ENCODE data around the gene SLC38A2.

Gene SLC38A2

DNA sequence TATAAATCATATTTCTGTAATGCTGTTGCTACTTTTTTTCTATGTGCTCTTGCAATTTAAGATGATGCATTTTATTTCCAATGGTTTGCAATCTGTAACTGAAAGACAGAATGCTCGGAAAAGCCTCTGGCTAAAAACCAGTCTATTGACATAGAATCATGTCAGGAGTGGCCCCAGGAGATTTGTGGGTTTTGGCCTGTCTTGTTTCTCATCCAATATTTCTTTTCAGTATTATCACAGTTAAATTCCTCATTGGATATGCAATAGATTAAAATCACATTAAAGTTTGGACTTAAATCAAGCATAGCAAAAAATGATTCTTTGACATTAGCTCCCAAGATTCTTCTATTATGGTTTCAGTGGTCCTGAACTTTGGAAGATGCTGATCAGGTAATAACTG is 19.1 kb upstream of the SLC38A2 start:
- Histone ChIP-seq H3K4me1 (ENCODE audit: control insufficient read depth, insufficient read depth, low read length) (peaks cover 52% of the 10 kb centered on the region), H3K27ac (ENCODE audit: low read depth, low read length) (no peak overlapping the region), H3K27me3 (ENCODE audit: control insufficient read depth, insufficient read depth, low read length) (no peaks in the 10 kb centered on the region), H3K4me3 (ENCODE audit: low read depth, low read length) (no peak overlapping the region), H3K36me3 (ENCODE audit: control insufficient read depth, insufficient read depth, low read length) (peaks cover 5% of the 10 kb centered on the region; the same call in 1 of the 2 replicates), H3K9me3 (ENCODE audit: control insufficient read depth, insufficient read depth, low read depth, low read length) (peaks cover 2% of the 10 kb centered on the region; the same call in 1 of the 2 replicates), H3K9ac (ENCODE audit: low read length) (no peak overlapping the region)

DNA sequence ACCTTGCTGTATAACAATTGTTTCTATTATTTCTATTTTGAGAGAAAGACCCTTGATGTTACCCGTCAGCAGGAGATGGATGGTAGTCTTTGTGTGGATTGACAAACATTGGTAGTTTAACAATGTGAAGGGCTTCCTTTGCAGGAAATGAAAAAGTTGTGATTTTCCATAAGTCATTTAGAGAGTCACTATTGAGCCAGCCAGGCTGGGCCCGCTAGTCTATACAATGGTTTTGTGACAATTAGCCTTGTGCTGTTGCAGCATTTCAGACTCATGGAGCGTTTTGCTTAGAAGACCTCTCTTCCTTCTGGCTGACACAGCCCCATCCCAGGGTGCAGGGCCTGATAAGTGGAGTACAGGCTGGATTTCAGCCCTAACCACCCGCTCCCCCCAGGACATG is 18.3 kb upstream of the SLC38A2 start:
- Histone ChIP-seq H3K27me3 (ENCODE audit: control insufficient read depth, insufficient read depth, low read length) (no peaks in the 10 kb centered on the region), H3K9me3 (ENCODE audit: control insufficient read depth, insufficient read depth, low read depth, low read length) (no peaks in the 10 kb centered on the region), H3K27ac (ENCODE audit: low read depth, low read length) (peak overlapping the region; percentile 17; the same call in 1 of the 2 replicates), H3K4me3 (ENCODE audit: low read depth, low read length) (no peak overlapping the region), H3K36me3 (ENCODE audit: control insufficient read depth, insufficient read depth, low read length) (peaks cover 5% of the 10 kb centered on the region; the same call in 1 of the 2 replicates), H3K4me1 (ENCODE audit: control insufficient read depth, insufficient read depth, low read length) (peaks cover 59% of the 10 kb centered on the region), H3K9ac (ENCODE audit: low read length) (no peak overlapping the region)

- Histone ChIP-seq H3K36me3 (ENCODE audit: control insufficient read depth, insufficient read depth, low read length) (peaks cover 5% of the 10 kb centered on the region; the same call in 1 of the 2 replicates), H3K9me3 (ENCODE audit: control insufficient read depth, insufficient read depth, low read depth, low read length) (no peaks in the 10 kb centered on the region), H3K4me3 (ENCODE audit: low read depth, low read length) (no peak overlapping the region), H3K27ac (ENCODE audit: low read depth, low read length) (0 out of 2 replicates have a peak overlapping the region, but pooled peaks have one; percentile 17), H3K9ac (ENCODE audit: low read length) (no peak overlapping the region), H3K27me3 (ENCODE audit: control insufficient read depth, insufficient read depth, low read length) (no peaks in the 10 kb centered on the region), H3K4me1 (ENCODE audit: control insufficient read depth, insufficient read depth, low read length) (peaks cover 64% of the 10 kb centered on the region)
These were observed 17.7 kb upstream of the SLC38A2 start for GRCh38 chr12:46390304-46390703.

- Histone ChIP-seq H3K27me3 (ENCODE audit: control insufficient read depth, insufficient read depth, low read length) (no peaks in the 10 kb centered on the region), H3K9me3 (ENCODE audit: control insufficient read depth, insufficient read depth, low read depth, low read length) (no peaks in the 10 kb centered on the region), H3K4me1 (ENCODE audit: control insufficient read depth, insufficient read depth, low read length) (peaks cover 75% of the 10 kb centered on the region), H3K36me3 (ENCODE audit: control insufficient read depth, insufficient read depth, low read length) (peaks cover 5% of the 10 kb centered on the region; the same call in 1 of the 2 replicates), H3K27ac (ENCODE audit: low read depth, low read length) (no peak overlapping the region), H3K9ac (ENCODE audit: low read length) (no peak overlapping the region), H3K4me3 (ENCODE audit: low read depth, low read length) (no peak overlapping the region)
These were observed 16.6 kb upstream of the SLC38A2 start for GRCh38 chr12:46389031-46389616.

- no peak overlapping the region for H3K27ac ChIP-seq (ENCODE audit: low read depth, low read length)
- peaks cover 75% of the 10 kb centered on the region for H3K4me1 ChIP-seq (ENCODE audit: control insufficient read depth, insufficient read depth, low read length)
- H3K9me3 ChIP-seq (ENCODE audit: control insufficient read depth, insufficient read depth, low read depth, low read length), result no peaks in the 10 kb centered on the region
- no peak overlapping the region for H3K4me3 ChIP-seq (ENCODE audit: low read depth, low read length)
- peaks cover 5% of the 10 kb centered on the region; the same call in 1 of the 2 replicates for H3K36me3 ChIP-seq (ENCODE audit: control insufficient read depth, insufficient read depth, low read length)
- no peaks in the 10 kb centered on the region for H3K27me3 ChIP-seq (ENCODE audit: control insufficient read depth, insufficient read depth, low read length)
- H3K9ac ChIP-seq (ENCODE audit: low read length), result no peak overlapping the region
These were observed 16.0 kb upstream of the SLC38A2 start for GRCh38 chr12:46388427-46389021.

- no peaks in the 10 kb centered on the region for H3K9me3 ChIP-seq (ENCODE audit: control insufficient read depth, insufficient read depth, low read depth, low read length)
- peak overlapping the region; percentile 31 for H3K9ac ChIP-seq (ENCODE audit: low read length)
- H3K36me3 ChIP-seq (ENCODE audit: control insufficient read depth, insufficient read depth, low read length), result peaks cover 5% of the 10 kb centered on the region; the same call in 1 of the 2 replicates
- H3K4me3 ChIP-seq (ENCODE audit: low read depth, low read length), result peak overlapping the region; percentile 32; the same call in 1 of the 2 replicates
- peak overlapping the region; percentile 78; the same call in 1 of the 2 replicates for H3K27ac ChIP-seq (ENCODE audit: low read depth, low read length)
- H3K27me3 ChIP-seq (ENCODE audit: control insufficient read depth, insufficient read depth, low read length), result no peaks in the 10 kb centered on the region
- H3K4me1 ChIP-seq (ENCODE audit: control insufficient read depth, insufficient read depth, low read length), result peaks cover 73% of the 10 kb centered on the region
These were observed 15.1 kb upstream of the SLC38A2 start for GRCh38 chr12:46387670-46388069.

GRCh38 chr12:46386877-46387629 is 14.5 kb upstream of the SLC38A2 start:
- Histone ChIP-seq H3K27me3 (ENCODE audit: control insufficient read depth, insufficient read depth, low read length) (no peaks in the 10 kb centered on the region), H3K27ac (ENCODE audit: low read depth, low read length) (peak overlapping the region; percentile 78; the same call in 1 of the 2 replicates), H3K9ac (ENCODE audit: low read length) (peak overlapping the region; percentile 34), H3K36me3 (ENCODE audit: control insufficient read depth, insufficient read depth, low read length) (peaks cover 5% of the 10 kb centered on the region; the same call in 1 of the 2 replicates), H3K4me1 (ENCODE audit: control insufficient read depth, insufficient read depth, low read length) (peaks cover 73% of the 10 kb centered on the region), H3K4me3 (ENCODE audit: low read depth, low read length) (peak overlapping the region; percentile 32), H3K9me3 (ENCODE audit: control insufficient read depth, insufficient read depth, low read depth, low read length) (no peaks in the 10 kb centered on the region)

DNA sequence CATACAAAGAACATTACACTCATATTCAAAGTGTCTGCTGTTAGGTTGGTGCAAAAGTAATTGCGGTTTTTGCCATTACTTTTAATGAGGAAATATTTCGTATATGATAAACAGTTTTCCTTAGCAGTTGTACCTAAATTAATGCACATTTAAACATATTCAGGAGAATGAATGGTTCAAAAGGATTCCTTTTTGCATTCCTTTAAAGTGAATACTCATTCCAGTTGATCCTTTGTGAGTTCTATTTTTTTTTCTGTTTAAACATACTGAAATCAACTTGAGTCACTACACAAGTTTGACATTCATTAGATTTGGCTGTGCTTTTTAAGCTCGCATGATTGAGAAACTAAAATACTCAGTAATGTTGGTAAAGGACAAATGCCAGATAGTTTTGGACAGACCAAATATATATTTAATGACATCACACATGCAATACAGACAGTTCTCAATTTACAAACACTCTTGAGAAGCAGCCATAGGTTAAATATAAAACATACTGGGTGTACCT is 13.8 kb upstream of the SLC38A2 start:
- H3K36me3 ChIP-seq (ENCODE audit: control insufficient read depth, insufficient read depth, low read length), result peaks cover 5% of the 10 kb centered on the region; the same call in 1 of the 2 replicates
- peak overlapping the region; percentile 76; the same call in 1 of the 2 replicates for H3K27ac ChIP-seq (ENCODE audit: low read depth, low read length)
- peak overlapping the region; percentile 34 for H3K9ac ChIP-seq (ENCODE audit: low read length)
- no peaks in the 10 kb centered on the region for H3K9me3 ChIP-seq (ENCODE audit: control insufficient read depth, insufficient read depth, low read depth, low read length)
- H3K4me3 ChIP-seq (ENCODE audit: low read depth, low read length), result peak overlapping the region; percentile 32
- H3K27me3 ChIP-seq (ENCODE audit: control insufficient read depth, insufficient read depth, low read length), result no peaks in the 10 kb centered on the region
- peaks cover 66% of the 10 kb centered on the region for H3K4me1 ChIP-seq (ENCODE audit: control insufficient read depth, insufficient read depth, low read length)

DNA sequence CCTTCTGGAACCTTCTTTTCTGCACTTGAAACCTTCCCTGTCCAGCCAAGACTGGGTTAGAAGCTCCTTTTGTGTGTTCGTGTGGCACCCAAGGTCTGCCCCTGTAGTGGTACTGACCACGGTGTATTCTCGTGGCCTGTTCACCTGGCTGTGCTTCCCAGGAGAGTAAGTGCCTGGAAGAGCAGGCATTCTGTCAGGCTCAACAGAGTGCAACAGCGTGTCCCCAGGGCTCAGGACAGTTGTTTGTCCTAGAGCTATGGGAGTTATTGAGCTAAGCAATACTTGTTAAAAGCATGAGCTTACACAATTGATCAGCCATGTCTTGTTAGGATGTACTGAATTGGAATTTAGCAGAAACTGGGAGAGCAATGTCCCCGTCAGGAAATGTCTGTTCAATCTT is 12.9 kb upstream of the SLC38A2 start:
- H3K9me3 ChIP-seq (ENCODE audit: control insufficient read depth, insufficient read depth, low read depth, low read length), result no peaks in the 10 kb centered on the region
- H3K27me3 ChIP-seq (ENCODE audit: control insufficient read depth, insufficient read depth, low read length), result no peaks in the 10 kb centered on the region
- peak overlapping the region; percentile 52; the same call in 1 of the 2 replicates for H3K27ac ChIP-seq (ENCODE audit: low read depth, low read length)
- peak overlapping the region; percentile 88; the same call in 1 of the 2 replicates for H3K4me3 ChIP-seq (ENCODE audit: low read depth, low read length)
- H3K36me3 ChIP-seq (ENCODE audit: control insufficient read depth, insufficient read depth, low read length), result peaks cover 5% of the 10 kb centered on the region; the same call in 1 of the 2 replicates
- H3K4me1 ChIP-seq (ENCODE audit: control insufficient read depth, insufficient read depth, low read length), result peaks cover 57% of the 10 kb centered on the region
- peak overlapping the region; percentile 31 for H3K9ac ChIP-seq (ENCODE audit: low read length)

DNA sequence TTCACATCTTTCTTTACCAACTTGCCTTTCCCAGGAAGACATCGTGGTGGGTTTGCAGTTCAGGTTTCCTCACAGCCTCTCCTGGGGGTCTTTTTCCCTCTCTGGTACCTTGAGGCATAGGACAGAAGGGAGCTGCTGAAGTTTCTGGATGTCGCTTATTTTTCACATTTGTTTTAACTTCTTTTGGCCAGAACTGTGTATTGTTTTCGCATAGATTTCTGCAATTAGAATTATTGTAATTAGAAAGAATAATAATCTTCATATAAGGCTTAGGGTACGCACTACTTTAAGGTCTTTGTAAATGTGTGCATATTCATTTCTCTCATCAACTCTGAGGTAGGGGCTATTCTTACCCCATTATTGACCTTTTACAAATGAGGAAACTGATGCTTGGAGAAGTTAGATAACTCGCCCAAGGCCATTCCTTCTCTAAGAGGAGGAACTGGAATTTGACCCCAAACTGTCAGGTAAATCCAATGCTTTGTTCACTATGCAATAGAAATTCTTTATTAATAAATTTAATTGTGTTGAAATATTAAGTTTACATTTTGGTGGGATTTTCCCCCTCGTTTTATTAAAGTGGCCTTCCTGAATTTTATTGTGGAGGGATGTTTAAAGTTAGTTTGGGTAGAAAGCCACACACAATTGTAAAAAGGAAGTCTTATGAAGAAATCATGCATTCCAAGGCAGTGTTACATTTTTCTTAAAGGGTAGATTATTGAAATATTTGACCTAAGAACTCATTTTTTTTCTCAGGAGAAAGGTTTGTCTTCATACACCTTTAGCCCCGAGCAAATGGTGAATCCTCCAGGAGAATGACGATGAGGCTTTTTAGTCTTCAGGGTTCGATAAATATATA is 12.1 kb upstream of the SLC38A2 start:
- Histone ChIP-seq H3K4me3 (ENCODE audit: low read depth, low read length) (peak overlapping the region; percentile 88), H3K4me1 (ENCODE audit: control insufficient read depth, insufficient read depth, low read length) (peaks cover 52% of the 10 kb centered on the region), H3K27me3 (ENCODE audit: control insufficient read depth, insufficient read depth, low read length) (no peaks in the 10 kb centered on the region), H3K9ac (ENCODE audit: low read length) (peak overlapping the region; percentile 97), H3K9me3 (ENCODE audit: control insufficient read depth, insufficient read depth, low read depth, low read length) (no peaks in the 10 kb centered on the region; the same call in 1 of the 2 replicates), H3K36me3 (ENCODE audit: control insufficient read depth, insufficient read depth, low read length) (peaks cover 5% of the 10 kb centered on the region; the same call in 1 of the 2 replicates), H3K27ac (ENCODE audit: low read depth, low read length) (peak overlapping the region; percentile 92; the same call in 1 of the 2 replicates)
